ENCODE results near the gene INPP4B.

DNA sequence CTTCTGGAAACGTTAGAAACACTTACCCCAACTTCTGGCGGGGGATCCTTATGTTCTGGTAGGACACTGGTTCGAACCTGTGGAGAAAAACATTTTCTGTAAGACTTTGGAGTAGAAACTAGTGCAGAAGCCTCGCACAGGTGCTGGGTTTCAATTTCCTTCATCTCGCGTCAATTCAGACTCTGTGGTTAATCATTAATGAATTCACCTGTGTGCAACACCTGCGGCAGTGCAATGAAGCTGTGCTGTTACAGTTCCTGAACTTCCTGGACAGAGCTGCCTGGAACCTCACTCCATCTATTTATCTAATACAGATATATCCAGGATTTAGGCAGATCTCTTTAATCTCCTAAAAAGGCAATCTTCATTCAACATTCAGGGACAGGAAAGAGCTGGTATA is 531.4 kb downstream of the INPP4B start:
- TF ChIP-seq CTCF (IDR thresholded peaks at IDR 0.05) (no peak), POLR2A (IDR thresholded peaks at IDR 0.05) (no peak)

Data from testis (tissue), 2 donors.